ENCODE measurements around the gene PLCB1. TPM values are rescaled to one million over a fixed set of nuclear protein-coding genes. Genes with fewer than 3 reads are reported as not detected.

The PLCB1 gene
- total and polyA plus RNA-seq, 10 of the 15 experiments (the other 5 are each of a cell fraction or from before 2014, with no cell fraction given), result 0.05 to 5.3 (median 0.17) TPM; not detected in 1

DNA sequence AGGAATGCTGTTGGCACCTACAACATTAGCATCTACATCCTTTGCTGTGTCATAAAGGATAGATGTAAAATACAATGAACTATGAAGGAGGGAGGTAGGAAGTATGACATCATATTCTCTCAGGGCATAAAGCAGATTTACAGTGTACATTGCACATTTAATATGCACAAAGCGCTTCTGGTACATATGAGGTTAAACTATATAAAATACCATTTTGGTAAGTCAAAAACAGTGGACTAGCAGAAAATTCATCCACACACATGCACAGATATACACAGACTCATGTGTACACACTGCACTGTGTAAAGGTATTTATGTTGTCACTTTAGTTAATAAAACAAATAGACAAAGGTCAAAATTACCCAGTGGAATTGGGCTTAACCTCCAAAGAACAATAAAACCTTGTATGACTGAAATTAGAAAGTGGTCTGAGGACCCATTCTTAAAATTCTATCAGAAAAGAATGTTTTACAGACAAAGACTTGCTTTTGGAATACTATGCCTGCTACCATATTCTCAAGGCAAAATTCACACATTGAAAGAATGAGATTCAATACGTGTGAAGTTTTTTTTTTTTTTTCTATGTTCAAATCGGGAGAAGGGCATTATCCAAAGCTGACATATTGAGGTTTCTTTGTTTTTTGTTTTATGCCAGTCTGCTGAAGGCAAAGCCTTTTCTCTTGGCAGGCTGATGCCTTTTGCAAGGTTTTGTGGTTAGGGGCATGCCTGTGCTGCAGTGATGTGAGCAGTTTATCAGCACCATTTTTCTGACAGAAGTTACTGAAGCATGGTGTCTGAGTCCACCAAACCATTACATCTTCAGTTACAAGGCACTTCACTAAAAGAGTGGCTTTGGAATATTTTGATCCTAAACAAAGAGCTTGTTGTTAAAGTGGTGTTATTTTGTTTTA is 199.0 kb downstream of the PLCB1 start:
- Histone ChIP-seq H3K4me3 (no peak overlapping the region), H3K9me3 (replicated peaks; ENCODE audit: control insufficient read depth, insufficient read depth, low read length) (no peaks in the 10 kb centered on the region), H4K20me1 (ENCODE audit: control insufficient read depth, insufficient read depth) (no peaks in the 10 kb centered on the region), H3K4me2 (ENCODE audit: control insufficient read depth, insufficient read depth) (no peak overlapping the region), H2AFZ (ENCODE audit: control insufficient read depth, low read depth, low read length) (no peak overlapping the region), H3K4me1 (ENCODE audit: control insufficient read depth, insufficient read depth, low read length) (no peaks in the 10 kb centered on the region), H3K79me2 (ENCODE audit: control insufficient read depth, insufficient read depth, low read length) (no peaks in the 10 kb centered on the region), H3K27ac (ENCODE audit: control insufficient read depth, insufficient read depth) (no peak overlapping the region), H3K27me3 (replicated peaks in 1 of 2; ENCODE audit: control insufficient read depth in 2 of 2, insufficient read depth in 2 of 2, low read length in 1 of 2) (no peaks in the 10 kb centered on the region), H3K9ac (ENCODE audit: control insufficient read depth, insufficient read depth, low read length) (no peak overlapping the region), H3K36me3 (ENCODE audit: control insufficient read depth in 2 of 2, insufficient read depth in 2 of 2, low read length in 1 of 2) (no peaks in the 10 kb centered on the region)
- FAIRE-seq, result no peak
- ChIA-PET RAD21 (ENCODE audit: unreplicated experiment) (no interaction called here), CTCF (no interaction called here), POLR2A (no interaction called here), SMC1A (ENCODE audit: uncharacterized antibody, unreplicated experiment) (interaction anchor here (0.6 to 2.0 kb wide), 2 partner anchors 55 to 121 kb away, joined by 3 to 5 read pairs; no protein-coding TSS in a partner anchor)
- in situ Hi-C loops (cut with MboI) (no loop called here), intact Hi-C loops (cut with micrococcal nuclease; ENCODE audit: unreplicated experiment) (no loop called here)
- DNase-seq (ENCODE audit: low read depth, low spot score), result no peak
- TF ChIP-seq SIX5 (IDR thresholded peaks at IDR 0.05; ENCODE audit: low read depth, low read length, severe bottlenecking) (no peak), RUNX3 (IDR thresholded peaks at IDR 0.05; ENCODE audit: low read length) (no peak), ZBTB40 (IDR thresholded peaks at IDR 0.05; ENCODE audit: borderline replicate concordance) (no peak), BHLHE40 (IDR thresholded peaks at IDR 0.05; ENCODE audit: borderline replicate concordance in 1 of 2, low read depth in 2 of 2, low read length in 1 of 2) (no peak), ZNF687 (IDR thresholded peaks at IDR 0.05) (no peak), POLR2A (IDR thresholded peaks at IDR 0.05; ENCODE audit: low read depth, low read length) (no peak)
- TF ChIP-seq, protein P1, sequence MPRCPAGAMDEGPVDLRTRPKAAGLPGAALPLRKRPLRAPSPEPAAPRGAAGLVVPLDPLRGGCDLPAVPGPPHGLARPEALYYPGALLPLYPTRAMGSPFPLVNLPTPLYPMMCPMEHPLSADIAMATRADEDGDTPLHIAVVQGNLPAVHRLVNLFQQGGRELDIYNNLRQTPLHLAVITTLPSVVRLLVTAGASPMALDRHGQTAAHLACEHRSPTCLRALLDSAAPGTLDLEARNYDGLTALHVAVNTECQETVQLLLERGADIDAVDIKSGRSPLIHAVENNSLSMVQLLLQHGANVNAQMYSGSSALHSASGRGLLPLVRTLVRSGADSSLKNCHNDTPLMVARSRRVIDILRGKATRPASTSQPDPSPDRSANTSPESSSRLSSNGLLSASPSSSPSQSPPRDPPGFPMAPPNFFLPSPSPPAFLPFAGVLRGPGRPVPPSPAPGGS (IDR thresholded peaks at IDR 0.05; ENCODE audit: borderline replicate concordance, insufficient read depth, low read depth, low read length, poor library complexity, severe bottlenecking), result no peak
- TF ChIP-seq, protein P2, sequence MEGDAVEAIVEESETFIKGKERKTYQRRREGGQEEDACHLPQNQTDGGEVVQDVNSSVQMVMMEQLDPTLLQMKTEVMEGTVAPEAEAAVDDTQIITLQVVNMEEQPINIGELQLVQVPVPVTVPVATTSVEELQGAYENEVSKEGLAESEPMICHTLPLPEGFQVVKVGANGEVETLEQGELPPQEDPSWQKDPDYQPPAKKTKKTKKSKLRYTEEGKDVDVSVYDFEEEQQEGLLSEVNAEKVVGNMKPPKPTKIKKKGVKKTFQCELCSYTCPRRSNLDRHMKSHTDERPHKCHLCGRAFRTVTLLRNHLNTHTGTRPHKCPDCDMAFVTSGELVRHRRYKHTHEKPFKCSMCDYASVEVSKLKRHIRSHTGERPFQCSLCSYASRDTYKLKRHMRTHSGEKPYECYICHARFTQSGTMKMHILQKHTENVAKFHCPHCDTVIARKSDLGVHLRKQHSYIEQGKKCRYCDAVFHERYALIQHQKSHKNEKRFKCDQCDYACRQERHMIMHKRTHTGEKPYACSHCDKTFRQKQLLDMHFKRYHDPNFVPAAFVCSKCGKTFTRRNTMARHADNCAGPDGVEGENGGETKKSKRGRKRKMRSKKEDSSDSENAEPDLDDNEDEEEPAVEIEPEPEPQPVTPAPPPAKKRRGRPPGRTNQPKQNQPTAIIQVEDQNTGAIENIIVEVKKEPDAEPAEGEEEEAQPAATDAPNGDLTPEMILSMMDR (IDR thresholded peaks at IDR 0.05 in 2 of 3, conservative IDR thresholded peaks at IDR 0.05 in 1 of 3; ENCODE audit: control insufficient read depth in 2 of 3, extremely low read depth in 1 of 3, insufficient read depth in 1 of 3, low read depth in 3 of 3, low read length in 3 of 3), result no peak
- WGBS (ENCODE audit: insufficient coverage, insufficient replicate concordance, low lambda C conversion rate, missing lambda C conversion rate), result 25% methylated on average over 3 of the region's 3 CpGs
- peak; percentile 24; the same call in 1 of the 3 replicates for ATAC-seq
- BruUV-seq (replicated peaks), result no TSS peak
